Activated CD4-positive, alpha-beta T cell treated with anti-CD3 and anti-CD28 coated beads, Interleukin-2, amount 10 ng/mL, durations not matched to agents 7 days and 5 days (primary cell): ENCODE results near the gene ITIH4. TPM values are rescaled to one million over a fixed set of nuclear protein-coding genes. Genes with fewer than 3 reads are reported as not detected.

ENCODE experiments used
- CTCF ChIA-PET: fragments of 350-600 bp; sonication (Branson Sonifier 250); formaldehyde crosslinking; loops from one replicate; lab custom pipeline; 2021; ENCODE audit warnings: antibody characterized with exemption; lab: Charles Lee
- POLR2A ChIA-PET: fragments of 350-600 bp; sonication (Branson Sonifier 250); formaldehyde crosslinking; loops from one replicate; lab custom pipeline; 2021; ENCODE audit warnings: antibody characterized with exemption; lab: Charles Lee
- DNase-seq: peaks from one replicate; pipeline ENCODE4 v3.0.0-alpha.2; 2020
- H3K27ac Mint-ChIP-seq: one replicate; pipeline ENCODE4 v1.8.0; 2021; ENCODE audit warnings: mild to moderate bottlenecking, moderate library complexity, mixed read lengths
- H3K27me3 Mint-ChIP-seq: one replicate; pipeline ENCODE4 v1.8.0; 2021; ENCODE audit warnings: mixed read lengths
- H3K36me3 Mint-ChIP-seq: one replicate; pipeline ENCODE4 v1.8.0; 2021; ENCODE audit warnings: low read depth, mixed read lengths
- H3K4me1 Mint-ChIP-seq: one replicate; pipeline ENCODE4 v1.8.0; 2021; ENCODE audit warnings: mixed read lengths
- H3K4me3 Mint-ChIP-seq: one replicate; pipeline ENCODE4 v1.8.0; 2021; ENCODE audit warnings: mild to moderate bottlenecking, moderate library complexity, mixed read lengths
- H3K9me3 Mint-ChIP-seq: one replicate; pipeline ENCODE4 v1.8.0; 2021; ENCODE audit warnings: mixed read lengths
- total RNA-seq, 2 experiments: library from RNA; stranded (reverse); gene quantifications; one replicate each; pipeline ENCODE4 v1.2.3, GENCODE V29; 2021

Gene ITIH4
- total RNA-seq, 2 experiments from 2014 or later, result 25.5 to 28.6 TPM

GRCh38 chr3:52838561-52839267, 8.2 kb upstream of the ITIH4 start:
- Mint-ChIP-seq H3K27ac (peak overlapping the region; percentile 68), H3K36me3 (peaks cover 16% of the 10 kb centered on the region), H3K4me3 (no peak overlapping the region), H3K9me3 (no peaks in the 10 kb centered on the region), H3K4me1 (peaks cover 41% of the 10 kb centered on the region), H3K27me3 (no peaks in the 10 kb centered on the region)
- ChIA-PET CTCF (interaction anchor here (0.6 to 2.2 kb wide), 5 partner anchors 10 to 66 kb away, joined by 3 to 9 read pairs (median 5); no protein-coding TSS in a partner anchor), POLR2A (interaction anchor here (0.7 kb wide), 1 partner anchor 12 kb away, joined by 3 read pairs; no protein-coding TSS in a partner anchor)
- peak; percentile 57 for DNase-seq

DNA sequence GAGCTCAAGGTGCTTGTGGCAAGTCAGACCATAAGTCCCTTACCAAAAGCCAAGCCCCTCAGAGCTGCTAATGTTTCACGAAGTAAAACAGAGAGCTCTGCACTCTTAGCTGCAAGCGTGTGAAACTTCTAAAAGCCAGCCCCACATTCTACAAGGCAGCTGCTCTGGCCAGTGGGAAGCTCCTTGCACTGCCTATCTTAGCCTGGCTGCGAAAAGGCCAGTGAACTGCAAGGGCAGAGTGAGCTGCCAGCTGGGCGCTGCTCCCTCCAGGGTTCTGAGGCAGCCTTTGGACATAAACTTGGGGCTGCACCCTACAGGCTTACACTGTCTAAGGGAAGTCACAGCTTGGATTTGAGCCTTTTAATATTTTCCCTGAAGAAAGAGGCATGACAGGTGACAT, 6.5 kb upstream of the ITIH4 start:
- H3K4me1 Mint-ChIP-seq, result peaks cover 41% of the 10 kb centered on the region
- DNase-seq, result no peak
- H3K27me3 Mint-ChIP-seq, result no peaks in the 10 kb centered on the region
- CTCF ChIA-PET, result interaction anchor here (1.1 to 2.2 kb wide), 2 partner anchors 15 to 17 kb away, joined by 3 to 9 read pairs; no protein-coding TSS in a partner anchor
- POLR2A ChIA-PET, result interaction anchor here (0.6 kb wide), 1 partner anchor 119 kb away, joined by 3 read pairs; no protein-coding TSS in a partner anchor
- no peaks in the 10 kb centered on the region for H3K9me3 Mint-ChIP-seq
- no peak overlapping the region for H3K4me3 Mint-ChIP-seq
- peaks cover 14% of the 10 kb centered on the region for H3K36me3 Mint-ChIP-seq
- peak overlapping the region; percentile 6 for H3K27ac Mint-ChIP-seq

- Mint-ChIP-seq H3K9me3 (no peaks in the 10 kb centered on the region), H3K27ac (peak overlapping the region; percentile 6), H3K36me3 (peaks cover 14% of the 10 kb centered on the region), H3K4me1 (peaks cover 42% of the 10 kb centered on the region), H3K4me3 (no peak overlapping the region), H3K27me3 (no peaks in the 10 kb centered on the region)
- no peak for DNase-seq
- CTCF ChIA-PET, result no interaction called here
- POLR2A ChIA-PET, result interaction anchor here (0.6 kb wide), 1 partner anchor 120 kb away, joined by 3 read pairs; no protein-coding TSS in a partner anchor
Measured at GRCh38 chr3:52836471-52836845, 6.0 kb upstream of the ITIH4 start.

- ChIA-PET POLR2A (no interaction called here), CTCF (interaction anchor here (0.6 kb wide), 1 partner anchor 548 kb away, joined by 3 read pairs; the partner anchor contains the start of gene GLYCTK)
- no peak for DNase-seq
- Mint-ChIP-seq H3K9me3 (no peaks in the 10 kb centered on the region), H3K36me3 (peaks cover 14% of the 10 kb centered on the region), H3K27ac (no peak overlapping the region), H3K27me3 (no peaks in the 10 kb centered on the region), H3K4me3 (no peak overlapping the region), H3K4me1 (peaks cover 45% of the 10 kb centered on the region)
Measured at GRCh38 chr3:52835766-52836470, 5.4 kb upstream of the ITIH4 start.

GRCh38 chr3:52834871-52835501, 4.5 kb upstream of the ITIH4 start, which contains the start of gene MUSTN1:
TSS of gene MUSTN1 (minus strand) at chr3:52835019. CDS start at chr3:52834948, 71 bp downstream.
- H3K27me3 Mint-ChIP-seq, result no peaks in the 10 kb centered on the region
- no peak for DNase-seq
- H3K4me1 Mint-ChIP-seq, result peaks cover 43% of the 10 kb centered on the region
- peaks cover 11% of the 10 kb centered on the region for H3K36me3 Mint-ChIP-seq
- ChIA-PET CTCF (interaction anchor here (0.6 kb wide), 1 partner anchor 547 kb away, joined by 3 read pairs; the partner anchor contains the start of gene GLYCTK), POLR2A (no interaction called here)
- H3K4me3 Mint-ChIP-seq, result no peak within 1 kb of the TSS
- no peaks in the 10 kb centered on the region for H3K9me3 Mint-ChIP-seq
- no peak within 1 kb of the TSS for H3K27ac Mint-ChIP-seq

DNA sequence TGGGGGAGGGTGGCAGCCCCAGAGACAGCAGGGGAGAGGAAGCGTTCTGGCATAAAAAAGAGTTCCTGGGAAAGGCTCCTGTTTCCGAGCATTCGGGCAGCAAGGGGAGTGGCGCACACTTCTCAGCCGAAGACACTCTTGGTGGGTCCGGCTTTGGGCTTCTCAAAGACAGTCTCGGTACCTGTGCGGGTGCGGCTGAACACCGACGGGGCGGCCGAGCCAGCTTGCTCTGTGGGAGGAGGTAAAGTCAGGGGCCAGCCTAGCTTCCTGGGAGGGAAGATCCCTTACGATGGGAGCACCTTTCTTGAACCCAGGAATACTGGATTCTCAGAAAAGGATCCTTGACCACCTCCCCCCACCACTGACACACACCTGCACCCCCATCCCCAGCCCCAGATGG, 2.7 kb upstream of the ITIH4 start:
- H3K36me3 Mint-ChIP-seq, result peaks cover 11% of the 10 kb centered on the region
- H3K27ac Mint-ChIP-seq, result no peak overlapping the region
- peaks cover 26% of the 10 kb centered on the region for H3K4me1 Mint-ChIP-seq
- H3K9me3 Mint-ChIP-seq, result no peaks in the 10 kb centered on the region
- ChIA-PET CTCF (interaction anchor here (1.0 kb wide), 1 partner anchor 9 kb away, joined by 3 read pairs; no protein-coding TSS in a partner anchor), POLR2A (no interaction called here)
- DNase-seq, result no peak
- no peaks in the 10 kb centered on the region for H3K27me3 Mint-ChIP-seq
- no peak overlapping the region for H3K4me3 Mint-ChIP-seq

- Mint-ChIP-seq H3K36me3 (peaks cover 5% of the 10 kb centered on the region), H3K4me1 (peaks cover 11% of the 10 kb centered on the region), H3K9me3 (no peaks in the 10 kb centered on the region), H3K27ac (no peak overlapping the region), H3K4me3 (no peak overlapping the region), H3K27me3 (no peaks in the 10 kb centered on the region)
- ChIA-PET POLR2A (no interaction called here), CTCF (interaction anchor here (0.5 kb wide), 1 partner anchor 61 kb away, joined by 4 read pairs; no protein-coding TSS in a partner anchor)
- DNase-seq, result no peak
Measured at GRCh38 chr3:52831500-52832301, 1.2 kb upstream of the ITIH4 start.

GRCh38 chr3:52829906-52830463, 487 bp downstream of the ITIH4 start:
- Mint-ChIP-seq H3K36me3 (no peaks in the 10 kb centered on the region), H3K27ac (no peak overlapping the region), H3K4me1 (peaks cover 4% of the 10 kb centered on the region), H3K9me3 (no peaks in the 10 kb centered on the region), H3K27me3 (no peaks in the 10 kb centered on the region), H3K4me3 (no peak overlapping the region)
- no peak for DNase-seq
- ChIA-PET POLR2A (no interaction called here), CTCF (no interaction called here)

DNA sequence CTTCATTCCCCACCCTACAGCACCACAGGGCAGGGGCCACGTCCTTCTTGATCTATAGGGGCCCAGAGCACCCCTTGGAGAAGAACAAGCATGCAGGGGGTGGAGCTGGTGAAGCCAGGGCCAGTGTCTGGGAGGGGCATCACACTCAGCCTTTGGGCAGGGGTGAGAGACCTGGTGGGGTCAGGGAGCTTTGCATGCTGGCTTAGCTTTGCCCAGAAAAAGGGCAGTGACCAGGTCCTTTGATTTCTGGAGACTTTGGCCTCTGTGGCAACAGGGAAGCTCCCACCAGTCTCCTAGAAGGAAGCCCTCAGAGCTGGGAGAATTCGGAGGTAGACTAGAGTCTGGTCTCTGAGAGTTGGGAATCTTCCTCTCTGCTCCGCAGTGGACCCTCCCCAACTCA, 990 bp downstream of the ITIH4 start:
- Mint-ChIP-seq H3K27me3 (no peaks in the 10 kb centered on the region), H3K27ac (no peak overlapping the region), H3K4me1 (peaks cover 4% of the 10 kb centered on the region), H3K36me3 (no peaks in the 10 kb centered on the region), H3K4me3 (no peak overlapping the region), H3K9me3 (no peaks in the 10 kb centered on the region)
- no peak for DNase-seq
- POLR2A ChIA-PET, result no interaction called here
- CTCF ChIA-PET, result interaction anchor here (0.6 kb wide), 1 partner anchor 1319 kb away, joined by 3 read pairs; no protein-coding TSS in a partner anchor

GRCh38 chr3:52827866-52828376, 2.6 kb downstream of the ITIH4 start:
- Mint-ChIP-seq H3K9me3 (no peaks in the 10 kb centered on the region), H3K27me3 (no peaks in the 10 kb centered on the region), H3K4me3 (no peak overlapping the region), H3K4me1 (peaks cover 4% of the 10 kb centered on the region), H3K36me3 (no peaks in the 10 kb centered on the region), H3K27ac (no peak overlapping the region)
- DNase-seq, result no peak
- ChIA-PET CTCF (no interaction called here), POLR2A (no interaction called here)

GRCh38 chr3:52827441-52827840, 3.0 kb downstream of the ITIH4 start:
- Mint-ChIP-seq H3K4me3 (no peak overlapping the region), H3K9me3 (no peaks in the 10 kb centered on the region), H3K27me3 (no peaks in the 10 kb centered on the region), H3K4me1 (peaks cover 4% of the 10 kb centered on the region), H3K36me3 (no peaks in the 10 kb centered on the region), H3K27ac (no peak overlapping the region)
- ChIA-PET CTCF (no interaction called here), POLR2A (no interaction called here)
- DNase-seq, result no peak
